HG02759 (cell line): ENCODE results near the gene UBXN6.

Experiments used
- ATAC-seq: cut with Tn5 transposase; IDR thresholded peaks from one replicate; pipeline ENCODE4 v1.9.1; 2021; ENCODE audit warnings: mild to moderate bottlenecking, moderate library complexity; ENCODE audit not compliant: unreplicated experiment

UBXN6 gene

GRCh38 chr19:4443188-4443587 lies 14.4 kb downstream of the UBXN6 start:
- no peak for ATAC-seq

- no peak for ATAC-seq
Measured at GRCh38 chr19:4442819-4443146, 14.8 kb downstream of the UBXN6 start.

DNA sequence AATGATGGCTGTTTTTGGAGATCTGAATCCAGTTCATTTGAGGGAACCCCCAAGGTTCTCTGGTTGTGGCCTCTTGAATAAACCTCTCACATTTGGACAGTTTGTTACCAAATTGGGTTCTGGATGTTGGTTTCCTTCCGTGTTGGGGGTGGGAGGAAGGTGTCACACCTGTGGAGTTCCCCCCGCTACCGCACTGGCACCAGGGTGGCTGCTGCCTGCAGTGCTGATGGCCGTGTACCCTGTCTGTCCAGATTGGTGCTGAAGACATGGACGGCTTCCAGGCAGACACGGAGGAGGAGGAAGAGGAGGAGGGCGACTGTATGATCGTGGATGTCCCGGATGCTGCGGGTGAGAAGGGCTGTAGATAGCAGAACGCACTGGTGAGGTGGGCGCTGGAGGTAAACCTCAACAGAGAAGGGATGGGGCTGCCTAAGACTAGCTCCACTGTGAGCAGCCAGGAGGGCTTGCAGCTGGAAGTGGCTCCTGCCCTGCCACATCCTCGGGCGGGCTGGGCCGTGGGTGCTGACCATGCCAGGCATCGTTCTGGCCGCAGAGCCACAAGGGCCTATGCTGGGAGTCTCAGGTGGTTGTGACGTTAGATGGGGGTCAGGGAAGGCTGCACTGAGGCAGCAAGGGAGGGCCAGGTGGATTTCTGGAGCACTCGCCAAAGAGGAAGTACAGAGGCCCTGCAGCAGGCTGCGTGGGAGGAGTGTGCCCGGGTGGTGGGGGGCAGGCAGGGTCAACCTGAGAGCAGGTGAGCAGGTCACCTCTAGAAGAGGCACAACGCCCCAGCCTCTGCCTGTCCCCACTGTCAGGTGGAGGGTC lies 15.4 kb downstream of the UBXN6 start:
- ATAC-seq = no peak

- ATAC-seq = no peak
Measured at GRCh38 chr19:4439243-4439642, 18.4 kb downstream of the UBXN6 start.

GRCh38 chr19:4437103-4437502 lies 20.5 kb downstream of the UBXN6 start:
- ATAC-seq = no peak

- ATAC-seq = no peak
Measured at GRCh38 chr19:4436231-4436630, 21.4 kb downstream of the UBXN6 start.

GRCh38 chr19:4434391-4434790 lies 23.2 kb downstream of the UBXN6 start:
- ATAC-seq = no peak

DNA sequence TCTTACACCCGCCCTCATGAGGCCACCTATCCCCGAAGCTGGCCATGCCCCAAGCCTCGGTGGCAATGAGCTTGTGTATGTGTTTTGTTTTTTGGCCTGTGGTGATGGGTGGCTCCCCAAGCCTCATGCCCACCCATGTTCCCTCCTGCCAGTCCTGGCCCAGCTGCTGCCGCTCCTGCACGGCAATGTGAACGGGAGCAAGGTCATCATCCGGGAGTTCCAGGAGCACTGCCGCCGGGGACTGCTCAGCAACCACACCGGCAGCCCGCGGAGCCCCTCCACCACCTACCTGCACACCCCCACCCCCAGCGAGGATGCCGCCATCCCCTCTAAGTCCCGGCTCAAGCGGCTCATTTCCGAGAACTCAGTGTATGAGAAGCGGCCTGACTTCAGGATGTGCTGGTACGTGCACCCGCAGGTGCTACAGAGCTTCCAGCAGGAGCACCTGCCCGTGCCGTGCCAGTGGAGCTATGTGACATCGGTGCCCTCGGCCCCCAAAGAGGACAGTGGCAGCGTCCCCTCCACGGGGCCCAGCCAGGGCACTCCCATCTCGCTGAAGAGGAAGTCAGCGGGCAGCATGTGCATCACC lies 24.6 kb downstream of the UBXN6 start:
- ATAC-seq = no peak

DNA sequence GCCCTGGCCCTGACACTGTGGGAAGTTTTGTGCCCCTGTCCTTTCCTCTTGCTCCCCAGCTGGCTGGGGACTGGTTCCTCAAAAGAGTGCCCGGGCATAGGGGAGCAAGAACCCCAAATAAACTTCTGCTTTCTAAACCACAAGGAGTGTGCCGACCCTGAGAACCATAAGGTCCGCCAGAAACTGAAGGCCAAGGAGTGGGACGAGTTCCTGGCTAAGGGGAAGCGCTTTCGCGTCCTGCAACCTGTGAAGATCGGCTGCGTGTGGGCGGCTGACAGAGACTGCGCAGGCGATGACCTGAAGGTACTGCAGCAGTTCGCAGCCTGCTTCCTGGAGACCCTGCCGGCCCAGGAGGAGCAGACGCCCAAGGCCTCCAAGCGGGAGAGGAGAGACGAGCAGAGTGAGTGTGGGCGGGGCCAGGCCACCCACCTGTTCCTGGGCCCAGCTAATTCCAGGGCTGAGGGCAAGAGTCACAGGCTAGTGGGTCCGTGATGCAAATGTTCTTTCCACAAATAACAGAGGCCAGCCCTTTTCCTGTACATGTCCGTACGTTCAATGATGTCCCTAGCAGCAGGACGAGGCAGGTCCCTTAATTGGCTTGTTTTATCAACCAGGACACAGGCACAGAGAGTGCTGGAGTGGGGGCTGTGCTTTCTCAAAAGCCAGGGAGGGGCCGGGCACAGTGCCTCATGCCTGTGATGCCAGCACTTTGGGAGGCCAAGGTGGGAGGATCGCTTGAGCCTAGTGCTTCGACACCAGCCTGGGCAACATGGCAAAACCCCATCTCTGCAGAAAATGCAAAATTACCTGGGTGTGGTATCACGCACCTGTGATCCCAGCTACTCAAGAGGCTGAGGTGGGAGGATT lies 25.6 kb downstream of the UBXN6 start:
- no peak for ATAC-seq

DNA sequence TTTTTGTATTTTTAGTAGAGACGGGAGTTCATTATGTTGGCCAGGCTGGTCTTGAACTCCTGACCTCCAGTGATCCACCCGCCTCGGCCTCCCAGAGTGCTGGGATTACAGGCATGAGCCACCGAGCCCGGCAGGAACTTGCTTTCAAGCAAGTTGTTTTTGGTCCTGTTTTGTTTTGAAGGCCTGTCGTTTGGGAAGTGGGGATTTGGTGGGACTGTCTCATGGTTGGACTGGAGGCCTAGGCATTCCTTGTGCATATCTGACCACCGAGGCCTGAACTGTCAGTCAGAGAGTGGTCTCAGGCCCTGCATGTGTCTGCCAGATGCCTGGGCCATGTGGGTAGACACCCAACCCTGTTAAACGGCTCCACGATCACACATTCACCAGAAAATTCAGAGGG lies 26.3 kb downstream of the UBXN6 start:
- no peak for ATAC-seq

DNA sequence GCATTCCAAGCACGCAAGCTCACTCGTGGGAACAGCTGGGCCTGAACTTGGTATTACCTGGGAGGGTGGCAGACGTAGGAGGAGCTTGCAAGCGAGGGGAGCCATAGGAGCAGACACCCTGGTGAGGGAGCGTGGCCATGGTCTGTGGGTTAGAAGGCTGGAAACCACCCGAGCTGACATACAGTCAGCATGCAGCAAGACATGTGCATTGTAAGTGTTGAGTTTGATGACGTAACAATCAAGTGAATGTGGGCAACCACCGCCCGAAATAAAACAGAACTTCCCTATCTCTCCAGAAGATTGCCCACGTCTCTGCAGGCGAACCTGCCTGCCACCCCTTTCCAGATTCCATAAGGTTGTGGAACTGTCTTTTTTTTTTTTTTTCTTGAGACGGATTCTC lies 26.8 kb downstream of the UBXN6 start:
- no peak for ATAC-seq

- no peak for ATAC-seq
Measured at GRCh38 chr19:4429771-4430171, 27.8 kb downstream of the UBXN6 start.

DNA sequence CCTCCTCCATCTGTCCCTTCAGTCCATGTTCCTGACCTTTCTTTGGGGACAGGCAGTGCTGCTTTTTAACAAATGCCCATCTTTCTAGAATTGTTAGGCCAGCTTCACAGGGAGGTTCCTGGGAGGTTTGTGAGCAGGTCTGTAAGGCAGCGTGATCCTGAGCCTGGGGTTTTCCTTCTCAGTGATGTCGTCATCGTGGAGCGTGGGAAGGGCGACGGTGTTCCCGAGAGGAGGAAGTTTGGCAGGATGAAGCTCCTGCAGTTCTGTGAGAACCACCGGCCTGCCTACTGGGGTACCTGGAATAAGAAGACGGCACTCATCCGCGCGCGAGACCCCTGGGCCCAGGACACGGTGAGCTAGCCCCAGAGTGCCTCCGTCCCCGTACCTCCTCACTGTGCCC lies 28.3 kb downstream of the UBXN6 start:
- no peak for ATAC-seq

- ATAC-seq = no peak
Measured at GRCh38 chr19:4428326-4428975, 29.1 kb downstream of the UBXN6 start.

GRCh38 chr19:4425537-4425936 lies 32.1 kb downstream of the UBXN6 start:
- no peak for ATAC-seq

- no peak for ATAC-seq
Measured at GRCh38 chr19:4423416-4424126, 34.0 kb downstream of the UBXN6 start.

DNA sequence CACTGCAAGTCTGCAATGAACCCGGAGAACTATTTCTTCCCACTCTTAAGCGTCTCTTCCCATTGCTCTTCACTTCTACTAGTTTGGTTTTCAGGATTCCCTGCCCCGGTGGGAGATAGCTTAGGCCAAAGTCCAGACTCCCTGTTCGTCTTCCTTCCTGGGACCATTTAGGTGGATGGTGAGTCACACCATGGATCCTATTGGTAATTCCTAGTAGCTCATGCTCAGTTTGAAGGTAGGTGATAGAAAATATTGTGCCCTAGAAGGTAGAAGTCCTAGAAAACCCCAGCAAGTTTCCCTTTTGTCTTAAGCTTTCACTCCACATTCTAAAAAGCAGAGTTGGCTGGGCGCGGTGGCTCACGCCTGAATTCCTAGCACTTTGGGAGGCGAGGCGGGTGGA lies 41.3 kb downstream of the UBXN6 start:
- no peak for ATAC-seq

- no peak for ATAC-seq
Measured at GRCh38 chr19:4415352-4415751, 42.2 kb downstream of the UBXN6 start.

DNA sequence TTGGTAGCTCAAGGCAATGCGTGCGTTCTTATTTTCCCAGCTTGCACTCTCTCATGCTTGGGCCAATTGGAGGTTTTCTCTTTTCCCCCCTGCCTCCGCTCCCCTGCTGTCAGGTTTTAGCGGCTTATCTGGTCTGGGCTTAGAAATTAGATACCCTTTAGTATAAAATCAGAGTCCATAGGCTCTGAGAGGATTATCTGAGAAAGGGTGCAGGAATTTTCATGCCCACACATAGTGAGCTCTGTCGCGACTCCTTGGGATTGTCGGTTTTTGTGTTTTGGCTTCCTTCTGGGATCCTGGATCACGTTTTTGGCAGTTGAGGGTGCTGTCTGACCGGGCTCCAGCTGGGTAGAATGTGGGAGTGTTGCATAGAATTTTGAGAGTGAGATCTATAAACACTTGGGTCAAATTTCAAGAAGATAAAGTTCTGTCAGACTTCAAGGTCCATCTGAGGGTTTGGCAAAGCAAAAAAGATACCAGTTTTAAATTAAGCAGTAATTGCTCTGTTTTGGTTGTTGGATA lies 42.7 kb downstream of the UBXN6 start:
- no peak for ATAC-seq

GRCh38 chr19:4414144-4414799 lies 43.3 kb downstream of the UBXN6 start:
- no peak for ATAC-seq
